ENCODE results near the gene AGMO. TPM values are rescaled to one million over a fixed set of nuclear protein-coding genes. Genes with fewer than 3 reads are reported as not detected.

Gene AGMO
- total and polyA plus RNA-seq, 2 of the 8 experiments (the other 6 are each of a cell fraction or from before 2014, with no cell fraction given): 0.22 to 0.45 TPM

DNA sequence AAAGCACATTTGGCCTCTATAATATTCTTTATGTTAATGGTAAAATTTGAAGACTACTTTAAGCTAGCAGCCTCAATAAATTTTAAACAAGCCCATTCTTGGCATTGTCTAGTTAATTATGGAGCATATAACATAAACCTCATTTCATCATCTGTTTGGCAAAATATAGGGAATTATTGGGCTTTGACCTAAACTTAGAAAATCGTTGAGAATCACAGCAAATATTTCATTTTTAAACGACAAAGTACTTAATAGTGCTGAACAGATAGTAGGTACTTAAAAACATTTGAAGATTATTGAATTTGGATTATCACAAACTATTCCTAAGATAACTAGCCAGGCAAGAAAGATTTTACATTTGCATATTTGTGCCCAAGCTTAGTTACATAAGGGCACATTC lies 73.4 kb downstream of the AGMO start:
- DNase-seq (ENCODE audit: low read depth in 1 of 2, low spot score in 2 of 2) (no peak), FAIRE-seq (no peak)
- no peak overlapping the region for H3K56ac ChIP-seq (replicated peaks; ENCODE audit: insufficient read length, low read depth, low read length)
- WGBS, 2 experiments (ENCODE audit: extremely low coverage in 1 of 2, insufficient coverage in 1 of 2, insufficient read length in 1 of 2, insufficient replicate concordance in 2 of 2, low coverage in 1 of 2, low lambda C conversion rate in 2 of 2, missing lambda C conversion rate in 1 of 2): 94% methylated on average over 2 of the region's 2 CpGs; no CpG with 5 or more reads in 1 of the 2 experiments
- H4K5ac ChIP-seq (ENCODE audit: insufficient read length, low read depth, low read length): no peak overlapping the region
- CTCF ChIA-PET (ENCODE audit: partially characterized antibody): no interaction called here
- H2BK120ac ChIP-seq (replicated peaks; ENCODE audit: low read depth, low read length): no peak overlapping the region
- H3K4me1 ChIP-seq (replicated peaks in 1 of 4; ENCODE audit: control insufficient read depth in 3 of 4, insufficient read depth in 4 of 4, low read length in 3 of 4): no peaks in the 10 kb centered on the region
- no peak overlapping the region for H3K18ac ChIP-seq (ENCODE audit: extremely low read depth, low read length)
- H3K27ac ChIP-seq (ENCODE audit: low read depth, low read length): no peak overlapping the region
- H3K79me2 ChIP-seq (ENCODE audit: control insufficient read depth in 1 of 2, insufficient read depth in 2 of 2, low read length in 2 of 2): no peaks in the 10 kb centered on the region
- no peaks in the 10 kb centered on the region for H3K79me1 ChIP-seq (ENCODE audit: low read depth, low read length)
- H3K9ac ChIP-seq (replicated peaks in 1 of 4; ENCODE audit: extremely low read depth in 1 of 4, low read depth in 3 of 4, low read length in 3 of 4): no peak overlapping the region
- H4K20me1 ChIP-seq (replicated peaks in 1 of 2; ENCODE audit: control insufficient read depth in 1 of 2, insufficient read depth in 2 of 2, low read length in 2 of 2): no peaks in the 10 kb centered on the region
- no peaks in the 10 kb centered on the region for H3K9me3 ChIP-seq (ENCODE audit: insufficient read depth in 2 of 2, low read depth in 1 of 2, low read length in 1 of 2)
- H4K91ac ChIP-seq (replicated peaks; ENCODE audit: insufficient read length, low read length): no peak overlapping the region
- no peak overlapping the region for H2AFZ ChIP-seq (ENCODE audit: low read length)
- no peak overlapping the region for H2BK5ac ChIP-seq (ENCODE audit: low read depth, low read length)
- no peak overlapping the region for H2BK12ac ChIP-seq (ENCODE audit: low read depth, low read length)
- no peak overlapping the region for H3K4ac ChIP-seq (replicated peaks; ENCODE audit: insufficient read length, low read depth, low read length)
- H3K23me2 ChIP-seq (ENCODE audit: low read depth, low read length): no peaks in the 10 kb centered on the region; the same call in 1 of the 2 replicates
- no peak overlapping the region for H4K8ac ChIP-seq (ENCODE audit: extremely low read depth, insufficient read depth, low read length)
- no peak for TF ChIP-seq JUN (IDR thresholded peaks at IDR 0.05; ENCODE audit: low read depth, low read length)
- no peak overlapping the region for H2AK5ac ChIP-seq (ENCODE audit: low read depth, low read length)
- H3K36me3 ChIP-seq (ENCODE audit: control insufficient read depth in 2 of 4, insufficient read depth in 4 of 4, low read length in 3 of 4): no peaks in the 10 kb centered on the region
- H3K4me2 ChIP-seq (ENCODE audit: insufficient read depth in 1 of 2, low read depth in 2 of 2, low read length in 2 of 2): no peak overlapping the region
- POLR2A ChIA-PET (ENCODE audit: partially characterized antibody): no interaction called here
- no peak overlapping the region for H3K4me3 ChIP-seq (ENCODE audit: extremely low read depth in 1 of 4, insufficient read depth in 2 of 4, low read depth in 3 of 4, low read length in 4 of 4)
- H2BK20ac ChIP-seq (ENCODE audit: low read length): no peak overlapping the region
- no peak overlapping the region for H2BK15ac ChIP-seq (ENCODE audit: low read length)
- no peak overlapping the region for H3K14ac ChIP-seq (ENCODE audit: insufficient read length)
- no peaks in the 10 kb centered on the region for H3K27me3 ChIP-seq (replicated peaks in 1 of 4; ENCODE audit: control insufficient read depth in 3 of 4, extremely low read depth in 1 of 4, insufficient read depth in 3 of 4, low read length in 3 of 4)
- no peak overlapping the region for H3K23ac ChIP-seq (ENCODE audit: insufficient read length)
